Ovary (tissue), 3 donors: ENCODE data around the gene WDR90.

Source experiments
- CTCF ChIP-seq, 3 donors: fragments of 450-650 bp in 2 of 3; fragments of 200-600 bp in 1 of 3; IDR thresholded peaks; one replicate each; pipeline versions ENCODE4 v1.5.1 to v1.8.0; 2016 to 2022; ENCODE audit warnings: antibody characterized with exemption in 3 of 3, mild to moderate bottlenecking in 1 of 3
- POLR2A ChIP-seq: fragments of 450-650 bp; IDR thresholded peaks from one replicate; pipeline ENCODE4 v1.6.1; 2017; ENCODE audit warnings: antibody characterized with exemption, mild to moderate bottlenecking, moderate library complexity
- donor health status: DM: no; HTN: no; CAD: no.

- TF ChIP-seq CTCF (IDR thresholded peaks at IDR 0.05), result no peak
- TF ChIP-seq POLR2A, result no peak
These were observed 65.7 kb downstream of the WDR90 start, which contains the start of gene METRN for GRCh38 chr16:714558-715476.
